ENCODE measurements around the gene NAP1L1.

DNA sequence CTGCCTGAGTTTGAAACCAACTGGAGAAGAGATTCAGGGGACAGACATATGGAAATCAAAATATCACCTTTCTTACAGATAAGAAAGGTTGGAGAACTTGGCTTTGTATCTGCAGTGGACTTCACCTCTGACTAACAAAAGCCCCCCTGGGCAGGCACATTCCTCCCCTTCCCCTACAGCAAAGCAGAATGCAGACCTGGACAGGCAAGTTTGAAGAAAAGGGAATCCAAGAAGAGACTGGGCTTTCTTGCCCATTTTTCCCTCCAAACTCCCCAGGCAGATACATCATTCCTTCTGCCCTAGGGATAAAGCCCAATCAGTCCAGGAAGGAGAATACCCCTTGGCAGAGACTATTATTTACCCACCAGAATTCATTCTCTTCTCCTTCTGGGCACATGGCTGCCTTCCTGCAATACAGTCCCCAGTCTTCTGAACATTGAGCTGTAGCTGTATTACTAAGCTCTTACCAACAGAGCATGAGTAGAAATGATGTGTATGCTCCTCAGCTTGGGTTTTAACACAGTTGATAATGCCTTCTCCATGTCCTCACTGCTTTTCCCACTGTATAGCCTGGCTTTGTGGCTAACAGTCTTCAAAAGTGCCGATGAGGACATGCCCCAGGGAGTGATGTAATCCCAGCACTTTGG lies 17.4 kb upstream of the NAP1L1 start:
- TF ChIP-seq EZH2phosphoT487 (IDR thresholded peaks at IDR 0.05; ENCODE audit: borderline replicate concordance, low read depth, low read length) = no peak
- TF ChIP-seq, protein P1, sequence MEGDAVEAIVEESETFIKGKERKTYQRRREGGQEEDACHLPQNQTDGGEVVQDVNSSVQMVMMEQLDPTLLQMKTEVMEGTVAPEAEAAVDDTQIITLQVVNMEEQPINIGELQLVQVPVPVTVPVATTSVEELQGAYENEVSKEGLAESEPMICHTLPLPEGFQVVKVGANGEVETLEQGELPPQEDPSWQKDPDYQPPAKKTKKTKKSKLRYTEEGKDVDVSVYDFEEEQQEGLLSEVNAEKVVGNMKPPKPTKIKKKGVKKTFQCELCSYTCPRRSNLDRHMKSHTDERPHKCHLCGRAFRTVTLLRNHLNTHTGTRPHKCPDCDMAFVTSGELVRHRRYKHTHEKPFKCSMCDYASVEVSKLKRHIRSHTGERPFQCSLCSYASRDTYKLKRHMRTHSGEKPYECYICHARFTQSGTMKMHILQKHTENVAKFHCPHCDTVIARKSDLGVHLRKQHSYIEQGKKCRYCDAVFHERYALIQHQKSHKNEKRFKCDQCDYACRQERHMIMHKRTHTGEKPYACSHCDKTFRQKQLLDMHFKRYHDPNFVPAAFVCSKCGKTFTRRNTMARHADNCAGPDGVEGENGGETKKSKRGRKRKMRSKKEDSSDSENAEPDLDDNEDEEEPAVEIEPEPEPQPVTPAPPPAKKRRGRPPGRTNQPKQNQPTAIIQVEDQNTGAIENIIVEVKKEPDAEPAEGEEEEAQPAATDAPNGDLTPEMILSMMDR (conservative IDR thresholded peaks at IDR 0.05; ENCODE audit: low read length) = no peak

Data from OCI-LY7 (cell line).